WTC11 (cell line): Measurements from ENCODE around the gene DHX38. TPM values are rescaled to one million over a fixed set of nuclear protein-coding genes. Genes with fewer than 3 reads are reported as not detected.

Source experiments
- ATAC-seq: fragments of 200-7000 bp; cut with Tn5 transposase; 2 replicates; pipeline ENCODE4 v1.10.0; 2021; ENCODE audit warnings: mild to moderate bottlenecking, moderate library complexity
- CTCF ChIA-PET: fragments of 300-600 bp; sonication (Branson Sonifier 250); formaldehyde crosslinking; loops from one replicate; lab custom pipeline; 2021; ENCODE audit warnings: antibody characterized with exemption; lab: Charles Lee
- POLR2A ChIA-PET: fragments of 350-600 bp; sonication (Branson Sonifier 250); formaldehyde crosslinking; loops from one replicate; lab custom pipeline; 2021; ENCODE audit warnings: antibody characterized with exemption; lab: Charles Lee
- DNase-seq: peaks from one replicate; pipeline ENCODE4 v3.0.0; 2021; ENCODE audit warnings: low spot score
- H3K27ac Mint-ChIP-seq: 2 replicates; pipeline ENCODE4 v1.8.0; 2021; ENCODE audit warnings: mixed read lengths
- H3K27me3 Mint-ChIP-seq: 2 replicates; pipeline ENCODE4 v1.8.0; 2021; ENCODE audit warnings: low read depth, mild to moderate bottlenecking, moderate library complexity, mixed read lengths
- H3K36me3 Mint-ChIP-seq: 2 replicates; pipeline ENCODE4 v1.8.0; 2021; ENCODE audit warnings: mixed read lengths
- H3K4me1 Mint-ChIP-seq: 2 replicates; pipeline ENCODE4 v1.8.0; 2022; ENCODE audit warnings: mixed read lengths
- H3K4me3 Mint-ChIP-seq: 2 replicates; pipeline ENCODE4 v1.8.0; 2021; ENCODE audit warnings: mild to moderate bottlenecking, moderate library complexity, mixed read lengths
- H3K9me3 Mint-ChIP-seq: 2 replicates; pipeline ENCODE4 v1.8.0; 2021; ENCODE audit warnings: mixed read lengths
- CBFB ChIP-seq: sonication (generic); formaldehyde crosslinking; IDR thresholded peaks from 2 replicates; pipeline ENCODE4 v1.8.1; 2022; ENCODE audit warnings: mild to moderate bottlenecking, low read depth, missing genetic modification reagents
- E2F1 ChIP-seq: sonication (generic); formaldehyde crosslinking; IDR thresholded peaks from 2 replicates; pipeline ENCODE4 v1.8.0; 2022; ENCODE audit warnings: mild to moderate bottlenecking, missing genetic modification reagents
- E2F4 ChIP-seq: sonication (generic); formaldehyde crosslinking; IDR thresholded peaks from 2 replicates; pipeline ENCODE4 v1.8.1; 2022; ENCODE audit warnings: low read depth, mild to moderate bottlenecking, moderate library complexity, missing genetic modification reagents, borderline replicate concordance
- EMX1 ChIP-seq: fragments of 250-450 bp; sonication (Bioruptor Pico); IDR thresholded peaks from 2 replicates; pipeline ENCODE4 v1.8.0; 2021; ENCODE audit warnings: mild to moderate bottlenecking
- ESRRA ChIP-seq: sonication (generic); formaldehyde crosslinking; IDR thresholded peaks from 2 replicates; pipeline ENCODE4 v1.8.1; 2022; ENCODE audit warnings: mild to moderate bottlenecking, missing genetic modification reagents, borderline replicate concordance
- ETV6 ChIP-seq: sonication (generic); formaldehyde crosslinking; IDR thresholded peaks from 2 replicates; pipeline ENCODE4 v1.8.1; 2022; ENCODE audit warnings: mild to moderate bottlenecking, missing genetic modification reagents
- HMGA2 ChIP-seq: fragments of 250-450 bp; sonication (Bioruptor Pico); IDR thresholded peaks from 2 replicates; pipeline ENCODE4 v1.4.0; 2021; ENCODE audit warnings: mild to moderate bottlenecking, moderate library complexity
- MLX ChIP-seq: sonication (generic); formaldehyde crosslinking; IDR thresholded peaks from 2 replicates; pipeline ENCODE4 v1.8.1; 2023; ENCODE audit warnings: mild to moderate bottlenecking, missing genetic modification reagents, moderate library complexity
- NR1H2 ChIP-seq: sonication (generic); formaldehyde crosslinking; IDR thresholded peaks from 2 replicates; pipeline ENCODE4 v1.9.0; 2021; ENCODE audit warnings: mild to moderate bottlenecking, moderate library complexity, missing genetic modification reagents
- NR3C1 ChIP-seq: sonication (generic); formaldehyde crosslinking; conservative IDR thresholded peaks from 2 replicates; pipeline ENCODE4 v1.8.1; 2023; ENCODE audit warnings: low read depth, mild to moderate bottlenecking, missing genetic modification reagents
- PREB ChIP-seq: sonication (generic); formaldehyde crosslinking; IDR thresholded peaks from 2 replicates; pipeline ENCODE4 v1.8.1; 2022; ENCODE audit warnings: mild to moderate bottlenecking, missing genetic modification reagents, moderate library complexity, borderline replicate concordance
- PRRX2 ChIP-seq: fragments of 250-450 bp; sonication (Bioruptor Pico); IDR thresholded peaks from 2 replicates; pipeline ENCODE4 v1.8.0; 2021; ENCODE audit warnings: mild to moderate bottlenecking
- SP1 ChIP-seq: sonication (generic); formaldehyde crosslinking; conservative IDR thresholded peaks from 2 replicates; pipeline ENCODE4 v1.8.1; 2022; ENCODE audit warnings: missing genetic modification reagents
- TCF7 ChIP-seq: sonication (generic); formaldehyde crosslinking; IDR thresholded peaks from 2 replicates; pipeline ENCODE4 v1.8.0; 2022; ENCODE audit warnings: mild to moderate bottlenecking, low read depth, missing genetic modification reagents, moderate library complexity
- TP53 ChIP-seq: sonication (generic); formaldehyde crosslinking; IDR thresholded peaks from 2 replicates; pipeline ENCODE4 v1.8.1; 2023; ENCODE audit warnings: mild to moderate bottlenecking, missing genetic modification reagents
- ZNF232 ChIP-seq: sonication (generic); formaldehyde crosslinking; IDR thresholded peaks from 2 replicates; pipeline ENCODE4 v1.8.0; 2022; ENCODE audit warnings: mild to moderate bottlenecking, missing genetic modification reagents
- ZNF281 ChIP-seq: sonication (generic); formaldehyde crosslinking; IDR thresholded peaks from 2 replicates; pipeline ENCODE4 v1.8.0; 2023; ENCODE audit warnings: mild to moderate bottlenecking, missing genetic modification reagents
- ZNF396 ChIP-seq: fragments of 250-450 bp; sonication (Bioruptor Pico); IDR thresholded peaks from 2 replicates; pipeline ENCODE4 v1.8.0; 2021; ENCODE audit warnings: mild to moderate bottlenecking, moderate library complexity, borderline replicate concordance
- total RNA-seq: library from RNA; stranded (reverse); gene quantifications from 3 replicates; pipeline ENCODE4 v1.2.3, GENCODE V29; 2021
- TF ChIP-seq, protein P1 (sequence below): sonication (generic); formaldehyde crosslinking; IDR thresholded peaks from 2 replicates; pipeline ENCODE4 v1.8.1; 2022; ENCODE audit warnings: low read depth, missing genetic modification reagents, borderline replicate concordance

The DHX38 gene
- total RNA-seq, 1 experiment from 2014 or later = 91.7 TPM

DNA sequence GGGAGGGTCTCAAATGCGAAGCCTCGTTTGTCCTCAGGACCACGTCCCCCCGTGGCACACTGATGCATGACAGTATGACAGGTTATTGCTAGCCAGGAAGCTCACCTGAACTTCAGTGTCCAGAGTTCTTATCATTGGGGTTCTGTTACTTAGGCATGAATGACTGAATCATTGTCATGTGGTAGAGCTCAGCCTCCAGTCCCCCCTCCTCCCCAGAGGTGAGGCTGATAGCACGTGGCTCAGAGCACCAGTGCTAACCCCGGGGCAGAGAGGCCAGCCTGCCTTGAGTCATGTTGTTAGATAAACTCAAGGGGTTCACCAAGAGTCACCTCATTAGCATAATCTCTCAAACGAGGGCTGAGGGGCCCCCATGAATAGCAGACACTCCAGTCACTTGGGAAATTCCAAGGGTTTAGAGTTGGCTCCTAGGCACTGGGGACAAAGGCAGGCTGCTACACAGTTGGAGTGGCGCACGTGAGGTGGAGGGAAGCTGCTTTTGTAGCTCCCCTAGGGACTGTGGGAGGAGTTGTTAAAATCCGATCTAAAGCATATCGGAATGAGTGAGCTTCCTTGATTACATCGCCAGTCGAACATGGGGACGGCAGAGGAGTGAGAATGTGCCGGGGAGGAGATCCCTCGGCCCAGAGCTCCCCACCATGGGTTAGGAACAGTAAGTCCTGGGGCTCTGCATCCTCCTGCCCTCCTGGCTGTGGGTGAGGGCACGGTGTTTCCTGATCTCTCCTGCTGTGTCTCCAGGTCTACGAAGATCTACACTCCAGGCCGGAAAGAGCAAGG lies 18.2 kb downstream of the DHX38 start:
- no peak for ATAC-seq
- ChIA-PET CTCF (interaction anchor here (1.4 kb wide), 1 partner anchor 13 kb away, joined by 3 read pairs; no protein-coding TSS in a partner anchor), POLR2A (no interaction called here)
- Mint-ChIP-seq H3K4me3 (no peak overlapping the region), H3K36me3 (peaks cover 51% of the 10 kb centered on the region), H3K9me3 (no peaks in the 10 kb centered on the region), H3K27ac (no peak overlapping the region), H3K27me3 (no peaks in the 10 kb centered on the region), H3K4me1 (no peaks in the 10 kb centered on the region)
- DNase-seq = no peak
- TF ChIP-seq SP1 (CRISPR knock-in tag) (no peak), ZNF281 (CRISPR knock-in tag) (no peak), ESRRA (CRISPR knock-in tag) (no peak), E2F4 (CRISPR knock-in tag) (no peak), NR1H2 (CRISPR knock-in tag) (no peak), HMGA2 (CRISPR knock-in tag) (no peak)

GRCh38 chr16:72112452-72112792 lies 18.8 kb downstream of the DHX38 start:
- peaks cover 45% of the 10 kb centered on the region for H3K36me3 Mint-ChIP-seq
- DNase-seq = no peak
- H3K27ac Mint-ChIP-seq = no peak overlapping the region
- CTCF ChIA-PET = interaction anchor here (1.4 kb wide), 1 partner anchor 13 kb away, joined by 3 read pairs; no protein-coding TSS in a partner anchor
- ATAC-seq = no peak
- POLR2A ChIA-PET = no interaction called here
- TF ChIP-seq SP1 (CRISPR knock-in tag) (no peak), E2F1 (no peak)
- TF ChIP-seq, protein P1, sequence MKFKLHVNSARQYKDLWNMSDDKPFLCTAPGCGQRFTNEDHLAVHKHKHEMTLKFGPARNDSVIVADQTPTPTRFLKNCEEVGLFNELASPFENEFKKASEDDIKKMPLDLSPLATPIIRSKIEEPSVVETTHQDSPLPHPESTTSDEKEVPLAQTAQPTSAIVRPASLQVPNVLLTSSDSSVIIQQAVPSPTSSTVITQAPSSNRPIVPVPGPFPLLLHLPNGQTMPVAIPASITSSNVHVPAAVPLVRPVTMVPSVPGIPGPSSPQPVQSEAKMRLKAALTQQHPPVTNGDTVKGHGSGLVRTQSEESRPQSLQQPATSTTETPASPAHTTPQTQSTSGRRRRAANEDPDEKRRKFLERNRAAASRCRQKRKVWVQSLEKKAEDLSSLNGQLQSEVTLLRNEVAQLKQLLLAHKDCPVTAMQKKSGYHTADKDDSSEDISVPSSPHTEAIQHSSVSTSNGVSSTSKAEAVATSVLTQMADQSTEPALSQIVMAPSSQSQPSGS (CRISPR knock-in tag) = no peak
- H3K4me3 Mint-ChIP-seq = no peak overlapping the region
- no peaks in the 10 kb centered on the region for H3K4me1 Mint-ChIP-seq
- H3K9me3 Mint-ChIP-seq = no peaks in the 10 kb centered on the region
- H3K27me3 Mint-ChIP-seq = no peaks in the 10 kb centered on the region

DNA sequence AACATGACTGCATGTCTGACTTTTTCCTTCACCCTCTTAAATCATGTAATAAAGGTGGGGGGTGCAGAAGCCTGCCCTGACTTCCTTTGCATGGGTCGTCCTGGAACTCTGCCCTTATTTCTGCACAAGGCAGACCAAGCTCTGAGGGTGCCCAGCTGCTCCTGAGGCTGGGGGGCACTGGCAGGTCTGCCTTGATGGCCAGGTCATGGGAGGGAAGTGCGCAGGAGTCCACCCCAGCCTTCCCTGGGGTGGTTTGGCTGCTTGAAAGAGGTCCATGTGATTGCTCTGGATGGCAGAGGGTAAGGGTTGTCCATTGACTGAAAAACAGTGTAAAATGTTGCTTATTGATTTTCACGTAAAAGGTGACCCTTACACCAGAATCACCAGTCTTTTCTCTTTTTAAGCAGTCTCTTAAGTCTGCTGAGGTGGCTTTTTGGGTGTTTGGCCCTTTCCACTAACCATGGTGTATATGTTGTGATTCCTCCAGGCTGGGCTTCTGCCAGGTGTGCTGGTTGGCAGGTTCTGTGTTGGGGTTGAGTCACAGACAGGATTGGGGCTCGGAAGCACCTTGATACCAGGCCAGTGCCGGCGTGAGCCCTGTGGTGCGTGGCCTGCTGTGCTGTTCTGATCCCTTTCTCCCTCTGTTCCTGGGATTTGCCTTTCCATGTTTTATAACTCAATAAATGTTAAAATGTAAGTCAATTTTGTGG lies 19.4 kb downstream of the DHX38 start:
- TF ChIP-seq ZNF396 (CRISPR knock-in tag) (no peak), MLX (CRISPR knock-in tag) (no peak), PREB (no peak), TCF7 (CRISPR knock-in tag) (no peak), TP53 (CRISPR knock-in tag) (no peak), EMX1 (CRISPR knock-in tag) (no peak), PRRX2 (no peak), NR3C1 (CRISPR knock-in tag) (no peak), ETV6 (CRISPR knock-in tag) (no peak), CBFB (no peak), ZNF232 (CRISPR knock-in tag) (no peak)
- no peaks in the 10 kb centered on the region for H3K4me1 Mint-ChIP-seq
- POLR2A ChIA-PET = no interaction called here
- no peak overlapping the region for H3K4me3 Mint-ChIP-seq
- H3K9me3 Mint-ChIP-seq = no peaks in the 10 kb centered on the region
- no peaks in the 10 kb centered on the region for H3K27me3 Mint-ChIP-seq
- CTCF ChIA-PET = no interaction called here
- ATAC-seq (no peak), DNase-seq (no peak)
- H3K27ac Mint-ChIP-seq = no peak overlapping the region
- peaks cover 39% of the 10 kb centered on the region for H3K36me3 Mint-ChIP-seq
